IMR-90 (cell line): Measurements from ENCODE around the gene GRB14.

Source experiments
- BHLHE40 ChIP-seq: fragments of 150-350 bp; IDR thresholded peaks from 2 replicates; pipeline ENCODE4 v1.6.1; 2016; ENCODE audit warnings: mild to moderate bottlenecking, low read depth, low read length
- CEBPB ChIP-seq: IDR thresholded peaks from 2 replicates; pipeline ENCODE4 v1.6.1; 2012; ENCODE audit warnings: low read depth, low read length, improper control_type of control experiment
- CTCF ChIP-seq: conservative IDR thresholded peaks from 2 replicates; pipeline ENCODE4 v1.5.1; 2012; ENCODE audit warnings: mild to moderate bottlenecking, low read depth, low read length, improper control_type of control experiment
- ELK1 ChIP-seq: fragments of 150-350 bp; IDR thresholded peaks from 2 replicates; pipeline ENCODE4 v1.6.1; 2016; ENCODE audit warnings: low read depth, mild to moderate bottlenecking, low read length, moderate library complexity, borderline replicate concordance
- MAZ ChIP-seq: IDR thresholded peaks from 2 replicates; pipeline ENCODE4 v1.6.1; 2012; ENCODE audit warnings: low read depth, mild to moderate bottlenecking, low read length, improper control_type of control experiment, moderate library complexity, borderline replicate concordance
- MXI1 ChIP-seq: IDR thresholded peaks from 2 replicates; pipeline ENCODE4 v1.6.1; 2012; ENCODE audit warnings: low read depth, mild to moderate bottlenecking, low read length, moderate library complexity, borderline replicate concordance
- POLR2A ChIP-seq: IDR thresholded peaks from 2 replicates; pipeline ENCODE4 v1.6.1; 2012; ENCODE audit warnings: mild to moderate bottlenecking, low read depth, low read length
- RAD21 ChIP-seq: IDR thresholded peaks from 2 replicates; pipeline ENCODE4 v1.6.1; 2012; ENCODE audit warnings: low read length, improper control_type of control experiment
- RCOR1 ChIP-seq: IDR thresholded peaks from 2 replicates; pipeline ENCODE4 v1.6.1; 2012; ENCODE audit warnings: mild to moderate bottlenecking, low read length, improper control_type of control experiment; ENCODE audit not compliant: insufficient replicate concordance
- USF2 ChIP-seq: fragments of 150-350 bp; IDR thresholded peaks from 2 replicates; pipeline ENCODE4 v1.6.1; 2017; ENCODE audit warnings: mild to moderate bottlenecking, antibody characterized with exemption, low read length, low read depth

- TF ChIP-seq CTCF (no peak), CEBPB (no peak), USF2 (no peak), RCOR1 (no peak), MAZ (no peak), ELK1 (no peak), POLR2A (no peak), RAD21 (no peak), MXI1 (no peak), BHLHE40 (no peak)
These were observed 46.3 kb upstream of the GRB14 start for GRCh38 chr2:164667566-164667965.
